ENCODE data around the gene PDE1A. TPM values are rescaled to one million over a fixed set of nuclear protein-coding genes. Genes with fewer than 3 reads are reported as not detected.

The PDE1A gene
- total RNA-seq, 1 donor from 2014 or later: not detected

GRCh38 chr2:182128821-182129707, 297.8 kb downstream of the PDE1A start:
- no peak for DNase-seq (ENCODE audit: low read depth)
- no peak overlapping the region for H3K4me3 ChIP-seq (ENCODE audit: low read depth, low read length)
- TF ChIP-seq CTCF (conservative IDR thresholded peaks at IDR 0.05; ENCODE audit: low read depth, low read length): no peak

- TF ChIP-seq CTCF (conservative IDR thresholded peaks at IDR 0.05; ENCODE audit: low read depth, low read length): no peak
- DNase-seq (ENCODE audit: low read depth): peak; percentile 42
- no peak overlapping the region for H3K4me3 ChIP-seq (ENCODE audit: low read depth, low read length)
These were observed 309.6 kb downstream of the PDE1A start for GRCh38 chr2:182117196-182117595.

- TF ChIP-seq CTCF (conservative IDR thresholded peaks at IDR 0.05; ENCODE audit: low read depth, low read length): no peak
- H3K4me3 ChIP-seq (ENCODE audit: low read depth, low read length): no peak overlapping the region
- no peak for DNase-seq (ENCODE audit: low read depth)
These were observed 310.1 kb downstream of the PDE1A start for GRCh38 chr2:182116774-182117173.

- no peak for TF ChIP-seq CTCF (conservative IDR thresholded peaks at IDR 0.05; ENCODE audit: low read depth, low read length)
- H3K4me3 ChIP-seq (ENCODE audit: low read depth, low read length): no peak overlapping the region
- no peak for DNase-seq (ENCODE audit: low read depth)
These were observed 311.6 kb downstream of the PDE1A start for GRCh38 chr2:182115258-182115657.

- no peak overlapping the region for H3K4me3 ChIP-seq (ENCODE audit: low read depth, low read length)
- TF ChIP-seq CTCF (conservative IDR thresholded peaks at IDR 0.05; ENCODE audit: low read depth, low read length): no peak
- no peak for DNase-seq (ENCODE audit: low read depth)
These were observed 313.5 kb downstream of the PDE1A start for GRCh38 chr2:182113334-182113733.

GRCh38 chr2:182110347-182110746, 316.5 kb downstream of the PDE1A start:
- DNase-seq (ENCODE audit: low read depth): no peak
- TF ChIP-seq CTCF (conservative IDR thresholded peaks at IDR 0.05; ENCODE audit: low read depth, low read length): no peak
- no peak overlapping the region for H3K4me3 ChIP-seq (ENCODE audit: low read depth, low read length)

- H3K4me3 ChIP-seq (ENCODE audit: low read depth, low read length): no peak overlapping the region
- no peak for TF ChIP-seq CTCF (conservative IDR thresholded peaks at IDR 0.05; ENCODE audit: low read depth, low read length)
These were observed 323.3 kb downstream of the PDE1A start for GRCh38 chr2:182103526-182103925.

More at GRCh38 chr2:182103526-182103925, 323.3 kb downstream of the PDE1A start:
- DNase-seq (ENCODE audit: low read depth): no peak
